ENCODE measurements around the gene DNAH5. TPM values are rescaled to one million over a fixed set of nuclear protein-coding genes. Genes with fewer than 3 reads are reported as not detected.

The DNAH5 gene
- total RNA-seq, 1 donor = 0.27 TPM

DNA sequence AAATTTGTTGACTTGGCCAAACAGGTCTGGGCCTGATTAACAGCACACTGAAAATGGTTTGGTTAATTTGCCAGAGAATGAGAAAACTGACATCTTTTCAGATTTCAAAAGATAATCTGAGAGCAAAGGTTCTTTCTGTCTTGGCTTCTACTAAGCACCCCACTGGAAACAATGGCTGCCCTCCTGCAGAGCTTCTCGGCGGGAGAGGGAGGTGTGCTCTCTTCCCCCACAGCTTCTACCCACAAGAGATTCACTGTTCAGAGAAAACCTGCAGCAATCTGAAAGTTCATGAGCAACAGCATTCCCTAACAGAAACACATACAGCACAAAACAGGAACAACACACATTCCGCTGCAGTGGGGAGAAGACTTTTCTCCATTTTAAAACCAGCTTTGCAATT is 3.0 kb downstream of the DNAH5 start:
- DNase-seq (ENCODE audit: low read depth in 2 of 3, low spot score in 2 of 3) = no peak

DNA sequence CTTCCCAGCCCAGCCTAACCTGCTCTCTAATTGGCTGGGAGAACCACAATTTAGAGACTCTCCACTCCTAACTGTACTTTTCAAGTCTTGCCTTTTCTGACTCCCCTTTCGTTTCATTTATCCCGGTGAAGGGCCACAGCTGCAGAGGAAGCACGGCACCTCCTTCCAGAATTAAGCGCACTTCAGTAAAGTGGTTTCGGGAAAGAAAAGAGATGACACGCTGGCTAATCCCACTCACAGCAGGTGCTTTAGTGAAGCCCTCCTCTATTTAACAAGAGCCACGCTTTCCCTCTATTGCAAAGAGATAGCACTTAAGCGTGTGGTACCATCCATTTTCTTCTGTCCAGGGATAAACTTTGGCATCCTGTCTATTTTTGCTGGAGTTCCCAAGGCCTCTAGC is 4.8 kb downstream of the DNAH5 start:
- no peak for DNase-seq (ENCODE audit: low read depth in 2 of 3, low spot score in 2 of 3)

DNA sequence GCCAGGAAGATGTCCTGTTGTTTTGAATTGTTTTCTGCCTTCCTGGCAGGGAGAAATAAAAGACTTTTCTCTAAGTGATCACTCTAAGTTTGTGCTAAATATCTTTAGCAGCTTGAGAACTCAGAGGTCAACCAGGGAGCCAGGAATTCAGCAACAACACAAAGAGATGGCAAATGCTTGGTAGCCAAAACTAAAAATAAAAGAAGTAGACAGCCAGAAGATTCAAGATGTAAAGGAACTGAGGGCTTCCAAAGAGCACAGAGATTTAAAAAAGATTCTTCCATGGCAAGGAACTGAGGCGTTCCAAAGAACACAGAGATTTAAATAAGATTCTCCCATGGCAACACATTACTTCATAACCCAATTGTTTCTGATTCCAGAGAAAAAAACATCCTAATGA is 9.6 kb downstream of the DNAH5 start:
- no peak for DNase-seq (ENCODE audit: low read depth in 2 of 3, low spot score in 2 of 3)

- DNase-seq (ENCODE audit: low read depth in 2 of 3, low spot score in 2 of 3) = no peak
Observed at GRCh38 chr5:13934125-13934524, 10.4 kb downstream of the DNAH5 start.

- no peak for DNase-seq (ENCODE audit: low read depth in 2 of 3, low spot score in 2 of 3)
Observed at GRCh38 chr5:13932561-13932960, 11.9 kb downstream of the DNAH5 start.

DNA sequence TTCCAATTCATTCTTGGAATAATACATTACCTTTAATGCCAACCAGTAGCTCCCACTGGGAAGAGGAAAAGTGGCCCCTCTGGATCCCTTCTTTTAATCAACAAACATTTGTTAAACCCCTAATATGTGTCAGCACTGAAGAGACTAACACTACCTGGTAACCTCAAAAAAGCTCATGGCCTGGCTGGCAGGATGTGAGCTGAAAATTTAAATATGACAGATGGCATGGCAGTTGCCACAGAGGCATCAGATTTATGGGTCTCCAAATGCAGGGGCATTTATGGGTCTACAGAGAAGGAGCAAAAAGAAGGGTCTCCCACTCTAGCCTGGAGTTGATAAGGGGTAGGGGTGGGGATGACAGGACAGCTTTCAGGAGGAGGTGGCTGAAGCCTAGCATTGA is 12.5 kb downstream of the DNAH5 start:
- no peak for DNase-seq (ENCODE audit: low read depth in 2 of 3, low spot score in 2 of 3)

GRCh38 chr5:13930541-13931171 is 13.8 kb downstream of the DNAH5 start:
- no peak for DNase-seq (ENCODE audit: low read depth in 2 of 3, low spot score in 2 of 3)

DNA sequence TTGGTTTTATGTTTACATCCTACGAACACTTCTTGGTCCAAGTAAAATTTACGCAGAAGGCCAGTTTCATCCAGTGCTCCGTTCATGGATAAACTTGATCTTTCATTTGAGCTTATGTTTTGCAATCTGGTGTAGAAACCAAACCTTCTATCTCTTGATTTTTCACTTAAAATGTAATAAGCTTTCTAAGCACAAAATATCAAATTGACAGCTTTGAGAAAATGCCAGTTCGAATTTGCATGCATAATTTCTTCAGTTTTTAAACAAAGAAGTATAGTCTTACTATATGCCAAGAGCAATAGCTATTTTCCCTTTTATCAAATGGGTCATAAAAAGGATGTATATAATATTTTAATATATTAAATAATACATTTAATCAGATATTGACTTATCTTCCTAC is 17.8 kb downstream of the DNAH5 start:
- no peak for DNase-seq (ENCODE audit: low read depth in 2 of 3, low spot score in 2 of 3)

DNA sequence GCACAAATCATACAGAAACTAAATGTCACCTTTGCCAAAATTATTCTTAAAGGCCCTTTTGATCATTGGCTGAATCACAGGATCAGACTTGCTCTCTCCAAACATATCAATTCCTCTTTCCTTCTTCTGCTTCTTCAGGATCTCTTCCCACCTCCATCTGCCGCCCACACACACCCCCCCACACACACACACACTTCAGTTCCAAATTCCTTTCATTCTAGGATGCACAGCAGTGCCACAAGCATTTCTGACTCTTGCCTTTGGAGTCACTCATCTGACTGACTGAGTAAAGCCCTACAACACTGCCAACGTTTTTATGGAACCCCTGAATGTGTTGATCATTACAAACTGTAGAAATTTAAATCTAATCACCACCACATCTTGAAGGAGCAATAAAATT is 22.9 kb downstream of the DNAH5 start:
- DNase-seq (ENCODE audit: low read depth in 2 of 3, low spot score in 2 of 3) = no peak

DNA sequence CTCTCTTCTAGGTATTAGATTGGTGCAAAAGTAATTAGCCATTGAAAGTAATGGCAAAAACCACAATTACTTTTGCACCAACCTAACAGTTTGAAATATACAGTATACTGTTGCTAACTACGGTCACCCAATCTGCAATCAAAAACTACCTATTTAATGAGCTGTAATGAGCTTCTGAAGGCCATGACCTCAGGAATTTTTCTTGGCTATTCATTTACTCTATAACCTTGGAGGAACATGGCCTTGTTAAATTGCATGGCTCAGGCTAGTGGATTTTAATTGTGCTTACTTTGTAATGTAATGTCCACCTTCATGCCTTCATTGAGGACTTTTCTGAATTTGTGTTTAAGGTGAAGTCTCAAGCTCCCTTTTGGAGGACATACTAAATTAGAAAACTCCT is 24.7 kb downstream of the DNAH5 start:
- DNase-seq (ENCODE audit: low read depth in 2 of 3, low spot score in 2 of 3) = no peak

- no peak for DNase-seq (ENCODE audit: low read depth in 2 of 3, low spot score in 2 of 3)
Observed at GRCh38 chr5:13919087-13919486, 25.4 kb downstream of the DNAH5 start.

DNA sequence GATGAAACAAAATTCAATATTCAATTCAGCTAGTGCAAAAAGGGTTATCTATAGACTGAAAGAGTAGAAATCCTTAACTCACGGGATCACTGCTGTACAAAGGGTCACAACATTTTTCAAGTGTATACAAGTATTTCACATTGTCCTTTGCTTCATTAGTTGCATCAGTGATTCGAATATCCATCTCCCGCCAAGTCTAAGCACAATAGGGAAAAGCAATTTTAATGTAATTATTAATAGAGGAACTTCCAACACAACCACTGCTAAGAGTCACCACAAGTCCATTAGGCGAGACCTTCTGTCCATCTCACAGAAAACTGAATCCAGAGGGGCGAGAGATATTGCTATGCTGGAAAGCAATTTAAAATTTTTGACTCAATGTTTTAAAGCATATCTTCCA is 27.4 kb downstream of the DNAH5 start:
- no peak for DNase-seq (ENCODE audit: low read depth in 2 of 3, low spot score in 2 of 3)

DNA sequence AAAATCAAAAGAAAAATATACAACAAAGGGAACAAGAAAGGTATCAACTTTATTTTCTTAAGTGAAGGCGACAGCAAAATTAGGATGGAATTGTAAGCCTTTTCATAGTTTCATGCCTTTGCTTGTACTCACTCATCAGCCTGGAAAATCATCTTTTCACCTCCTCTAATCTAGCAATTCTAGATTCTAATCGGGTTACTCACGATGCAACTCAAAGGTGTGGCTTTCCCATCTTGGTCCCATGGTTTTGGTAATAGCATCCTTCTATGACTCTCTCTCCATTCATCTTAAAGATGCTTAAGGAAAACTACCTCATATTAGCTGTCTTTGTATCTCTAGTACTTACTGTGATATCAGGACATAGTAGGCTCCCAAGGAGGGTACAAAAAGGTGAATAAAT is 30.5 kb downstream of the DNAH5 start:
- DNase-seq (ENCODE audit: low read depth in 2 of 3, low spot score in 2 of 3) = no peak

GRCh38 chr5:13910637-13911288 is 33.7 kb downstream of the DNAH5 start:
- DNase-seq (ENCODE audit: low read depth in 2 of 3, low spot score in 2 of 3) = no peak

GRCh38 chr5:13910201-13910600 is 34.3 kb downstream of the DNAH5 start:
- DNase-seq (ENCODE audit: low read depth in 2 of 3, low spot score in 2 of 3) = no peak

DNA sequence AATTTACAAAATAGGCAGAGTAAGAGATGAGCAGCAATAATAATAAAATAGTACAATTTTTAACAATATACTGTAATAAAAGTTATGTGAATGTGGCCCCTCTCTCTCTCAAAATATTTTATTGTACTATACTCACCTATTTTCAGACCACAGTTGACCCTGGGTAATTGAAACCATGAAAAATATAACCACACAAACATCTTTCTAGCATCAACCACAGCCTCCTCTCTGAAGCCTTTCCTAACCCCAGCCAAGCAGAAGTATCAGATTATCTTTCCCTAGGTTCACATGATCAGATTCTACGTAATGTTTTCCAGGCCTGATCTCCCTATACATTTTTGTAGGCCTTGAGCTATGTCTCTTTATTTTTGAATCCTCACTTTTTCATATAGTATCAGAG is 35.2 kb downstream of the DNAH5 start:
- no peak for DNase-seq (ENCODE audit: low read depth in 2 of 3, low spot score in 2 of 3)

GRCh38 chr5:13898569-13898968 is 45.9 kb downstream of the DNAH5 start:
- no peak for DNase-seq (ENCODE audit: low read depth in 2 of 3, low spot score in 2 of 3)

DNA sequence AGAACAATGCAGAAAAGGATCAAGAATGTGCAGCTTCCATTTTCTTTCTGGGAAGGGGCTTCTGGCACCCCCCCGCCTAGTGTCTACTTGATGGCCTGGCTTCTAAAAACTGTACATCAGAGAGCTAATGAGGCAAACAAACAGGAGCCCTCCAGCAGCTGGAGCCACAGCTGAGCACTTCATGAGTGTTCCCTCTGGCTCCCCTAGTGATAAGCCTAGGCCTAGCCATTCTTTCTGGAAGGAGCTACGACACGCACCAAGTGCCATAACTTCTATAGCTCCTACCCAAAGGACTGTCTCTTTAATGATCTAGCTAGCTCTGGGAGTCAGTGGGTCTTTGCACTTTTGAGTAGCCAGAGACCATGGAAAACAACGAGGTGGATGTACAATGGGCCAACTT is 66.1 kb downstream of the DNAH5 start:
- DNase-seq (ENCODE audit: low read depth in 2 of 3, low spot score in 2 of 3) = no peak

- DNase-seq (ENCODE audit: low read depth in 2 of 3, low spot score in 2 of 3) = peak in 2 of 3 donors; percentile 3 to 33
Observed at GRCh38 chr5:13866792-13867191, 77.7 kb downstream of the DNAH5 start.

DNA sequence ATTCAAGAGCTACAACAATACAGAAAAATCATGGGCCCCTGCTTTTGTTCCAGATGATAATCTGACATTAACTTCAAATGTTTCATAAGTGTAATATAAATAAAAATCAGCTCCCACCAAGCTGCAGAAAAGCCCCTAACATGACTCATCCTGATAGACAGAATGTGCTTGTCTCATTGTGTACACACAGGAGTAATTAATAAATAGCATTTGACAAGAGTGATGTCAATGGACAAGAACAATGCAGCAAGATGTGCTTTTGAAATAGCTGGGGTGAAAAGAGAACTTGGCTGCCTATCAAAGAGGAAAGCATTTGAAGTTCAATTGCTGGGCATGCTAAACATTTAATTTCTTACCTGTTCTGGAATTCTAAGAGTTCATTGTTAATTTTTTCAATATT is 79.2 kb downstream of the DNAH5 start:
- DNase-seq (ENCODE audit: low read depth in 2 of 3, low spot score in 2 of 3) = no peak

GRCh38 chr5:13860146-13860545 is 84.3 kb downstream of the DNAH5 start:
- no peak for DNase-seq (ENCODE audit: low read depth in 2 of 3, low spot score in 2 of 3)

DNA sequence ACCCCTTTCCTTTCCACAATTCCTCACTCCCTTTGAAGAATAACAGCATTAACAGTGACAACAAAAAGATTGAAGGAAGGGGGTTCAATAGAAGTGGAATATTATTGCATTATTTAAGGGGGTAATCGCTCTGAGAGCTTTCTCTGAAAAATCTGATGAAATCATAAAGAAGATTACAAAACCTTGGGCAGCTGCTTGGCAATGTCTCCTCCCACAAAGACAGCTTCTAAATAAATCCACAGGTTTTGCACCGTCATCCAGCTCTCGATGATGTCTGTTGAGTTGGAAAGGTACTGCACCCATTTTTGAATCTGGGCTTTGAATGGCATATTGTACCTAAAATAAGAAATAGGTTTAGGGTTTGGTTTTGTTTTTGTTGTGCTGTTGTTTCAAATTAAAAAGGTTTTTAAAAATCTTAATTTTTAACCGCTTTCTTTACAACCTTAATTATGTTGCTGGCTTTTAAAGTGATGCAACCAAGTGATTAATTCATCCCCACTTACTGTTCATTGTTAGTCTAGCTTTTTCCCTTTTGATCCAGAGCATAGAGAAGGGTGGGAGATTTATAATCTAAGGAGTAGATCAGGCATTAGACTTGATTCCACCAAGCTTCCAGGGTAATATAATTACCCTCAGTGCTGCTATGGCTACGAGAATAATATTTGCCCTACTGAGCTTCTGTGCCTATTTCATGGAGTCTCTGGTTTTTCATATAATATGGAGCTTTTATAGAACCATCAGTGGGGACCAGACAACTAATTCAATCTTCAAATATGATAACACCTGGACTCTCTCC is 85.0 kb downstream of the DNAH5 start:
- DNase-seq (ENCODE audit: low read depth in 2 of 3, low spot score in 2 of 3) = no peak

All from hematopoietic multipotent progenitor cell (in vitro differentiated cells).